Stimulated activated CD8-positive, alpha-beta memory T cell treated with anti-CD3 and anti-CD28 coated beads, Interleukin-2, amount 100 ng/mL, for 48 hours (primary cell): ENCODE measurements around the gene RALGPS1.
"Not testable (repeated sequence)": the region's sequence is repeated elsewhere in the genome, so short reads cannot be mapped to it uniquely, and the experiment has no call there.

Experiments used
- DNase-seq, 2 donors: peaks; one replicate each; pipeline ENCODE4 v3.0.0-alpha.2; 2020; ENCODE audit warnings: low read depth in 2 of 2

RALGPS1 gene

GRCh38 chr9:127137640-127138360, 223.2 kb downstream of the RALGPS1 start:
- no peak for DNase-seq

DNA sequence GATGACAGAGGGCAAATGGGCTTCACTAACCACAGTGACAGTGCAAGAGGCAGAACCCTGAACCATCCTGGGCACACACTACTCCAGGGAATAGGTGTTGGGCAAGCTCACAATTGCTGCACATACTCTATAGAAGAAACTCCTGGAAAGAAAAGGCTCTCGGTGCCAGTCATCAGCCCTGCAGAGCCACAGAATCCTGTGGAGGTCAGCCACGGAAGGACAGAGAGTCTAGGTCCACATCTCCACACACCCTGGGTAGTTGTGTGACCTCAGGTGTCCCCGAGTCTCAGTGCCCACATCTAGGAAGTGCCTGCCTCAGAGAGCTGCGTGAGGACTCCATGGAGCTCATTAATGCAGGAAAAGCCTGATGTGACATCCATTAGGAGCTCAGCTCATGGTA, 223.9 kb downstream of the RALGPS1 start:
- DNase-seq: no peak

GRCh38 chr9:127139071-127139731, 224.6 kb downstream of the RALGPS1 start:
- no peak for DNase-seq

GRCh38 chr9:127139775-127140174, 225.2 kb downstream of the RALGPS1 start:
- no peak for DNase-seq

DNA sequence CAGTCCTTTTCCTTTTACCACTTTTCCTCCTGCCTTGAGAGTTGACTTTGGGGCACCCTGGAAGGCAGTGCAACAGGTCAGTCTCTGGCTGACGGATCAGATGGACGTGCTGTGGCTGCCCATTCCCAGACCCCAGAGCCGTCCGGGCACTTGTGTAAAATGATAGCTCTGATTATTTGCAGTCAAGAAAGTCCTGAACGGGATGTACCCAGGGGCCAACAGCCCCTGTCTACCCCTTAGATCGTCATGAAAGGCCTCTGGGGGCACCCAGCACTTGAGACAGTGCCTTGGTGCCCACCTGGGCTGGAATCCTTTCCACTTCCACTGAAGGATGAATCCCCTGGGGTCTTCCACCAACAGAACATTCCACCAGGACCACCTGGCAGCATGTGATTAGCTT, 225.6 kb downstream of the RALGPS1 start:
- DNase-seq: no peak

- DNase-seq: no peak
Observed at GRCh38 chr9:127140842-127141675, 226.5 kb downstream of the RALGPS1 start.

DNA sequence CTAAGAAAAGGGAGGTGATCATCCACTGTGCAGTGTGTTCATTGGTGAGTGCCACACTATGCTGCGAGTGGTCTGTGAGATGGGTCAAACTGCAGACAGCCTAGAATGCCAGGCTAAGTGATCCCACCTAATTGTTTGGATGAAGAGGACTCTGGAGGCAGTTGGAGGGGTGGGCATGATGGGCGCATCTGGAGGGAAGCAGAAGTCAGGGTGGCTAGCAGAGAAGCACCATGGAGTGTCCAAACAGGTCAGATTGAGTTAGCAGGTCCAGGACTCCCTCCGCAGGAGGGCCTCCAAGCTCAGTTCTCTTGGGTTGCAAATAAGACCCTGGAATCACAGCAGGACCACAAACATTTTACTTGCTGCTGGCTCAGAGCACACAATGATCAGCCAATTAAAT, 227.7 kb downstream of the RALGPS1 start:
- no peak for DNase-seq

GRCh38 chr9:127142931-127143464, 228.4 kb downstream of the RALGPS1 start:
- no peak for DNase-seq

- DNase-seq: no peak
Observed at GRCh38 chr9:127143920-127144465, 229.4 kb downstream of the RALGPS1 start.

DNA sequence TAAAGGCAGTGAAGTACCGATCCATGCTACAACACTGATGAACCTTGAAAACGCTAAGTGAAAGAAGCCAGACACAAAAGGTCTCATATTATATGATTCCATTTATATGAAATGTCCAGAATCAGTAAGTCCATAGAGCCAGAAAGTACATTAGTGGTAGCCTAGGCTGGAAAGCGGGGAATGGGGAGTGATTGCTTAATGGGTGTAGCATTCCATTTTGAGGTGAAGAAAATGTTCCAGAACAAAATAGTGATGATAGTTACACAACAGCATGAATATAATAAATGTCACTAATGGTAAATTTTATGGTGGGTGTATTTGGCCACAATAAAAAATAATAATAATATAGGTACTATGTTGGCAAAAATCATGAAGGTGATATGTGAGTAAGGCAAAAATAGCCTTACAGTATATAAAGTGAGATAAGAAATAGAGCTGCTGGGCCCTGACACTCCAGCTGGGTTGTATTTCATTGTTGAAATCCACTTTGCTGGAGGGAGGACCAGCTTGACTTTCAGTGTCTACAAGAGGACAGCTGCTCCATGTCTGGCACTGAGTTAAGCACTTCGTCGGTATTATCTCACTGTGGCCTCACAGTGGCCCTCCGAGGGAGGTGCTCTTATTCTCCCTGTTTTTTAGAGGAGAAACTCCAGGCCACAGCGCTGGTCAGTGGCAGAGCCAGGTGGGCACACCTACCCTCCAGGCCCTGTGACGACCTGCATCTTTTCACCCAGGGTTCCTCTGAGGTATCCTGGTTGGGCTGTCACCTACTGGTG, 230.3 kb downstream of the RALGPS1 start:
- DNase-seq: no peak

- not testable (repeated sequence) for DNase-seq
Observed at GRCh38 chr9:127146841-127147240, 232.3 kb downstream of the RALGPS1 start.

DNA sequence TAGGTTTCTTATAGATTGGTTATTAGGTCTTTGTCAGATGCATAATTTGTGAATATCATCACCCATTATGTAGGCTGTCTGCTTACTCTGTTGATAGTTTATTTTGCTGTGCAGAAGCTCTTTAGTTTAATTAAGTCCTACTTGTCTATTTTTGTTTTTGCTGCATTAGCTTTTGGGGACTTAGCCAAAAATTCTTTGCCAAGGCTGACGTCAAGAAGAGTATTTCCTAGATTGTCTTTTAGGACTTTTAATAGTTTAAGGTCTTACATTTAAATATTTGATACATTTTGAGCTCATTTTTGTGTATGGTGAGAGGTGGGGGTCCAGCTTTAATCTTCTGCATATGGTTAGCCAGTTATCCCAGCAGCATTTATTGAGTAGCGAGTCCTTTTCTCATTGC, 232.7 kb downstream of the RALGPS1 start:
- no peak for DNase-seq

DNA sequence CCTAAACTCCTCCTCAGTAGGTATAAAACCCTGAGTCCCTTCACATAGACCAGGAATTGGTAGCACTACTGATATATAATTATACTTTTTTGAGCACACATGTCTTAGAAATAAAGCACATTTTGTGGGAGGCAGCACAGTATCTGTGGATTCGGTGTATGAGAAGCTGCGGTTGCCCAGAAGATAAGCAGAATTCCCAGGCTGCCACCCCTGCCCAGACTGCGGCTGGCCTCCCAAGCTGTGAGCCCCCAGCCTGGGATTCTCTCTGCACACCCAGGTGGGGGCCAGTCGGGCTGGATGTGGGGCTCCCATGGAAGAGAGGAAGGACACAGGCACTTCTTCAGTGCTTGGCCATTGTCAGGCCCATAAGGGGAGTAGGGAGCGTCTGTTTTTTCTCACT, 233.4 kb downstream of the RALGPS1 start:
- DNase-seq: no peak

DNA sequence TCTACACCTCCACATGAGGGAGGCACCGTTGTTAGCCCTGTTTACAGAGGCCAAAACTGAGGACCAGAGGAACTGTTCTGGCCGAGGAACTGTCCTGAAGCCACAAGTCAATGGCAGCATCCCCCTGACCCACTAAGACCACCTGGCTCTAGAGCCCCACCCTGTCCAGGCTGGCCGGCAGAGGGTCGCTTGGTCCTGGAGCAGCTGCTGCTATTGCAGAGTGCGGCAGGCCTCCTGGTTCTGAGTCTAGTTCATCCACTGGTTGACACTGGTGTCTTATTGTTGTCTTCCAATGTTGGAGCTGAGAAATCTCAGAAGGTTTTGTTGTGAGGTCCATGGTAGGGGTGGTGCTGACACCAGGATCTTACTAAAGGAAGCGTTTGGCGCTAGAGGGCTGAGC, 234.4 kb downstream of the RALGPS1 start:
- DNase-seq: no peak

DNA sequence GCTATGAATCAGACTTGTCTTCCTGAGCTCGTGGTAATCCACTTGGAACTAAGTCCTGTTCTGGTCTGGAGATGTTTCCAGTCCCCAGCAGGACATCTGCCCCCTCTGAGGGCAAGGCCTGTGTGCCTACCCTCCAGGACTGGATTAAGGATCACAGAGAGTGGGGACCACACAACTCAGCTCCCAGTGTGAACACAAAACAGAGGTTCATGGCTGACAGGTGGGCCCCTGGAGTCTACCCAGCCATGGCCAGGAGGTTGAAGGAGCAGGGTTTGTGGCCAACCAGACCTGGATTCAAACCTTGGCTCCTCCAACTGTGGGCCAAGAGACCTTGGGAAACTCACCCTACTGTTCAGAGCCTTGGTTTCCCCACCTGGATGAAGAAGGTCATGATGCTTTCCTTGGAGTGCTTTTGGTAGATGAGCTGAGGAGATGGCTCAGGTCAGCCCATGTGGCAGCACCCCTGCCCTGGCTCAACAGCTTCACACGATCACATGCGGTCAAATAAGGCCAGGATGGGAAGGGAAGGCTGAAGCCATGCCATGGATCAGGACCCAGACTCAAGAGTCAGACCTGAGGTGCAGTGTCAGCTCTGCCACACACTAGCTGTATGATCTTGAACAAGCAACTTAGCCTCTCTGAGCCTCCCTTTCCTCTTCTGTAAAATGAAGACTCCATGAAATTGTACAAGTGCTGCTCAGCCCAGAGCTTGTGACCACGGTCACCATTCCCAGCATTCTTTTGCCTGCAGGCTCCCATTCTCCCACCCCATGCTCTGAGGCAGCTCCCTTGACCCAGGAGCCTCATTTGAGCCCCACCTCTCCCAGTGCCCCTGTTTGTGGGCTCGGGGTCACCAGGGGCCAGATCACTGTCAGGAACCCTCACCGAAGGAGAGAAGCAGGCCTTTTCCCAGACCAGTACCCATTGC, 235.1 kb downstream of the RALGPS1 start:
- no peak for DNase-seq

GRCh38 chr9:127153501-127153900, 238.9 kb downstream of the RALGPS1 start:
- DNase-seq: no peak

DNA sequence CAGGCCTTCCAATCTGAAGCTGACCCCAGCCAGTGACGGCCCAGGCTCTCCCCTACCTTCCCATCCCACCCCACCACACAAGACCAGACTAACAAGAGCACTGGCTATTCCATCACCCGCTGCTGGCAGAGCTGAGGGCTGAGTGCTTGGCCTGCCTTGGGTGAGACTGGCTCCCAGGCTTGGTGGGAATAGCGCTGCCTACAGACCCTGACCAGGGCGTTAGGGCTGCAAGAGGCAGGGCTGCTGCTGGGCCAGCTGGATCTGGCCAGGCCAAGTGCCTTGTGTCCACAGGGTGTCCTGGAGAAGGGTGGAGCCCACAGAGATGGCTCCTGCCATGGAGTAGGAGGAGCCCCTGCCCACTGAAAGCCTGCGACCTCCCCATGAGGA, 239.4 kb downstream of the RALGPS1 start:
- no peak for DNase-seq

DNA sequence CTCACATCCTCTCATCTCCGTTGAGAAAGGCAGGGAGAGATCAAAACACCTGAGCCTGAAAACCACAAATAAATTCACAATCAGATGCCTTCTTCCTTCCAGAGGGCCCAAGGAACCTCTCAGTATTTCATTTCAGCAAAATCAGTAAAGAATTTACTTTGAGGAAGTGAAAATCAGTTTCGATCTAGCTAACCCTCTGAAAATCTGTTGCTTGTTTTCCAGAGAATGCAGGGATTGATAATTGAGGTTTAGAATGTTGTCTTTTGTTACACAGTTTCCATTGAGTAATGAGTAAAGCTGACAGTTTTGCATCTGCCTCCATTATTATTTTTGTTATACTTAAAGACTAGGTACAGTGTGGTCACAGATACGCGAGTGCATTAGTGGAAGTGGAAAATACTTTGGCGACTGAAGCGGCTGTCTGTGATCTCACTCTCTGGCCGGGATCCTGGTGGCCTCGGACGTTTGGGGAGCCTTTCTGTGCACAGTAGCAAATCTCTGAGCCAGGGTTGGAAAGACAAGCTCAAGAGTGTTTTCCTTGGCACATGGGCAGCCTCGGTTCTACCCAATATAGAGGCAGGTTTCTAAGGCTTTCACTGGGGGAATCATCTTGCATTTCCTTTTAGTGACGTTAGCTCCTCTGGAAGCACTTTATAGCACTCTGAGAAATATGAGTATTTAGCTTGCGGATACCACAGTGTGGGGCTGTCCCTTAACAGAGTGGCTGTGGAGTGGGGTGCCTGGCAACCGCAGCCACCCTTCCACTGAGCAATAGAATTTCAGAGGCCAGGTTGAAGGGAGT, 240.0 kb downstream of the RALGPS1 start:
- no peak for DNase-seq

DNA sequence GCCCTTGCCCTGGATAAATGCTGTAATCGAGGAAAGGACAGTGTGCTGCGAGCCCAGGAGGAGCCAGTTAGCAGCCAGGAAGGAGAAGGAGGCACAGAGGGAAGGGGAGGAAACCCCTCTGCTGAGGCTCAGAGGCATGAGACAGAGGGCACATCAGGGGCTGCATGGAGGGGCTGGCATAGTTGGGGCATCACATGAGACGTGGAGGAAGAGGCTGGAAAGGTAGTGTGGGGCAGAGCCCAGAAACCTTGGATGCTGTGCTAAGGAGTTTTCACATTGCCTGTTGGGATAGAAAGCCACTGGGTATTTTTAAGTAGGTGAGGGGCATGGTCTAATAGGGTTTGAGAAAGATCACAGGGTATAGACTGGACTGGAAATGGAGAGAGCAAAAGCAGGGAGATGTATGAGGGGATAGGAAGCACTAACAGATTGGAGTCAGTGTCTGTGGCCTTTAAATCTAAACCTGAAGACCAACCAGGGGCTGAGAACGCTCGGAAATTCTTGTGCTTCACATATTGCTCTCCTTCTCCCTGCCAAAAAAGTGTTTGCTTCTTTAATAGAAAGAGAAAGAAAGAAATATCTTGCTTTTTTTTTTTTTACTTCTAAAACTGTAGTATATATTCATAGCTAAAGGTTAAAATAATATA, 240.9 kb downstream of the RALGPS1 start:
- DNase-seq: no peak
